Right lobe of liver (tissue), 6 donors: ENCODE data around the gene TCF15. TPM values are rescaled to one million over a fixed set of nuclear protein-coding genes. Genes with fewer than 3 reads are reported as not detected.
A peak's percentile ranks its signal among the peaks of the same experiment; 100 is the strongest.

Source experiments
- ATAC-seq, 4 donors: fragments of 200-7000 bp; cut with Tn5 transposase; one replicate each; pipeline ENCODE4 v1.9.1; 2020; ENCODE audit warnings: mild to moderate bottlenecking in 4 of 4, moderate library complexity in 4 of 4
- DNase-seq, 3 donors: peaks; one replicate each; pipeline ENCODE4 v3.0.0-alpha.2; 2020
- H3K27ac ChIP-seq, 3 donors: fragments of 200-600 bp; one replicate each; pipeline ENCODE4 v1.8.0; 2022
- H3K27me3 ChIP-seq, 2 donors: fragments of 200-600 bp; one replicate each; pipeline ENCODE4 v1.8.0; 2022
- H3K36me3 ChIP-seq, 4 donors: fragments of 200-600 bp; sonication (generic) in 1 of 4; one replicate each; pipeline versions ENCODE4 v1.5.1 to v1.8.0; 2017 to 2022; ENCODE audit warnings: control low read depth in 1 of 4
- H3K4me1 ChIP-seq, 4 donors: fragments of 200-600 bp; sonication (generic) in 1 of 4; one replicate each; pipeline versions ENCODE4 v1.5.1 to v1.8.0; 2017 to 2022; ENCODE audit warnings: control low read depth in 1 of 4
- H3K4me3 ChIP-seq, 3 donors: fragments of 200-600 bp; one replicate each; pipeline ENCODE4 v1.8.0; 2022
- H3K9me3 ChIP-seq, 4 donors: fragments of 200-600 bp; sonication (generic) in 1 of 4; one replicate each; pipeline versions ENCODE4 v1.5.1 to v1.8.0; 2017 to 2022; ENCODE audit warnings: control low read depth in 1 of 4
- POLR2A ChIP-seq: fragments of 450-650 bp; IDR thresholded peaks from one replicate; pipeline ENCODE4 v1.6.1; 2017; ENCODE audit warnings: antibody characterized with exemption, mild to moderate bottlenecking
- WGBS: methylation state at CpG from one replicate; pipeline ENCODE4 v1.1.6; 2018; ENCODE audit warnings: low coverage, low lambda C conversion rate; ENCODE audit not compliant: insufficient coverage; ENCODE audit errors: missing lambda C conversion rate; 5-methylcytosine and 5-hydroxymethylcytosine counted together
- intact Hi-C, 2 donors: fragments of 100-400 bp; cut with DNase I; formaldehyde crosslinking; loops; one replicate each; pipeline versions ENCODE4 v1.11.2 to v1.14.1; 2022
- total RNA-seq, 6 experiments: library from RNA; depleted of rRNA in 2 of 6; stranded (reverse); fragments of >200 nt in 2 of 6; fragmentation: NEBNext Ultra II Directional in 3 of 6; extraction: Animal tissue kit (Norgen Biotek cat#: 25700) in 3 of 6; gene quantifications; one replicate each; pipeline versions ENCODE4 v1.1.0 to v1.2.4, GENCODE V29; 2016 to 2023
- TF ChIP-seq, protein P1 (sequence below), 4 donors: fragments of 200-600 bp in 3 of 4; fragments of 450-650 bp in 1 of 4; IDR thresholded peaks; one replicate each; pipeline versions ENCODE4 v1.5.1 to v1.8.0; 2016 to 2022; ENCODE audit warnings: antibody characterized with exemption in 4 of 4, mild to moderate bottlenecking in 2 of 4
- donor health status: DM: no; HTN: yes; CAD: no.
- donor health status: DM: no; HTN: no; CAD: no.
- donor health status: DM: no; HTN: no; CAD: no.
- donor health status: DM: no; HTN: yes; CAD: no.
- donor health status: DM: no; HTN: yes; CAD: no.

TCF15 gene
- total RNA-seq, 6 experiments from 2014 or later = 0.33 TPM; not detected in 5

DNA sequence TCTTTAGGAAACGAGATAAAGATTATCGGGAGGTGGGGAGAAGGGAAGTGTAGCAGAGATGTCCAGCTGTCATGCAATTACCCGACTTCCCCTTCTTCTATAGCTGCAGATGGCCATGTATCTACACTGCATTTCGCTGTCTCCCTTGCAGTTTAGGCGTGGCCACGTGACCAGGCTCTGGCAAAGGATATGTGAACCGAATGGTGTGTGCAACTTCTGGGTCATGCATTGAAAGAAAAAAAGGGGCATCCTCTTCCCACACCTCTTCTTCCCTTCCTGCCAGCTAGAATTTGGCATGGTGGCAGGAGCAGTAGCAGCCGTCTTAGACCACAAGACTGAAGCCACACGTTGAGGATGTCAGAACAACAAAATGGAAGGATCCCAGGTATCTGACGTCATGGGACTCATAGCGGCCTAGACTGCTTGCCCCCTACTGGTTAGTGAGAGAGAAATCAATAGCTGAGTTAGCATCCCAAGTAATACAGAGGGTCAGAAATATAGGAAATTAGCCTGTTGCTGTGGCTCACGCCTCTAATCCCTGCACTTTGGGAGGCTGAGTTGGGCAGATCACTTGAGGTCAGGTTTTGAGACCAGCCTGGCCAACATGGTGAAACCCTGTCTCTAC, 32.8 kb downstream of the TCF15 start:
- WGBS = 29% methylated on average over 10 of the region's 12 CpGs
- peak in 2 of 4 donors; percentile 20 to 56 for ATAC-seq
- intact Hi-C loops = no loop called here

DNA sequence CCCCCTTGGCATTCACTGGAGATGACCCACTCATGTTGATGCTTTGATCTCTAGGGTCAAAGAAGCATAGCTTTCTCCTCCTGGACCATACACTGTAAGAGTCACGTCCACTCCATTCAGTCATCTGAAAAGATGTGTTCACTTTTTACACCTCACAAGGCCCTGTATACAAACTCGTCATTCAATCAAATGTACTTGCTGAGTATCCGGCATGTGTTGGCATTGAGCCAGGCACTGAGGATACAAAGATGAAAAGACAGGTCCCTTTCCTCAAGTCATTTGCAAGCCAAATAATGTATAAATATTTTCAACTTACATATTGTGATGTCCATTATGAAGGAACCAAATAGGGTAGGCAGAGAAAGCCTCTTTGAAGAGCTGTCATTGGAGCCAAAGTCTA, 34.0 kb downstream of the TCF15 start:
- intact Hi-C loops = no loop called here
- DNase-seq = no peak

More for the DNA sequence above, 32.8 kb downstream of the TCF15 start:
- no peaks in the 10 kb centered on the region for H3K27me3 ChIP-seq
- no peak for TF ChIP-seq POLR2A
- TF ChIP-seq, protein P1, sequence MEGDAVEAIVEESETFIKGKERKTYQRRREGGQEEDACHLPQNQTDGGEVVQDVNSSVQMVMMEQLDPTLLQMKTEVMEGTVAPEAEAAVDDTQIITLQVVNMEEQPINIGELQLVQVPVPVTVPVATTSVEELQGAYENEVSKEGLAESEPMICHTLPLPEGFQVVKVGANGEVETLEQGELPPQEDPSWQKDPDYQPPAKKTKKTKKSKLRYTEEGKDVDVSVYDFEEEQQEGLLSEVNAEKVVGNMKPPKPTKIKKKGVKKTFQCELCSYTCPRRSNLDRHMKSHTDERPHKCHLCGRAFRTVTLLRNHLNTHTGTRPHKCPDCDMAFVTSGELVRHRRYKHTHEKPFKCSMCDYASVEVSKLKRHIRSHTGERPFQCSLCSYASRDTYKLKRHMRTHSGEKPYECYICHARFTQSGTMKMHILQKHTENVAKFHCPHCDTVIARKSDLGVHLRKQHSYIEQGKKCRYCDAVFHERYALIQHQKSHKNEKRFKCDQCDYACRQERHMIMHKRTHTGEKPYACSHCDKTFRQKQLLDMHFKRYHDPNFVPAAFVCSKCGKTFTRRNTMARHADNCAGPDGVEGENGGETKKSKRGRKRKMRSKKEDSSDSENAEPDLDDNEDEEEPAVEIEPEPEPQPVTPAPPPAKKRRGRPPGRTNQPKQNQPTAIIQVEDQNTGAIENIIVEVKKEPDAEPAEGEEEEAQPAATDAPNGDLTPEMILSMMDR (IDR thresholded peaks at IDR 0.05) = no peak
- H3K4me3 ChIP-seq = no peak overlapping the region
- H3K4me1 ChIP-seq = no peaks in the 10 kb centered on the region
- no peaks in the 10 kb centered on the region for H3K9me3 ChIP-seq
- H3K27ac ChIP-seq = no peak overlapping the region
- DNase-seq = no peak
- H3K36me3 ChIP-seq = no peaks in the 10 kb centered on the region

GRCh38 chr20:575230-575629, 34.9 kb downstream of the TCF15 start:
- H3K27me3 ChIP-seq = no peaks in the 10 kb centered on the region
- 55% methylated on average over 2 of the region's 3 CpGs for WGBS
- no peak overlapping the region for H3K27ac ChIP-seq
- ATAC-seq (no peak), DNase-seq (no peak)
- H3K4me3 ChIP-seq = no peak overlapping the region
- H3K9me3 ChIP-seq = no peaks in the 10 kb centered on the region
- TF ChIP-seq, protein P1 (IDR thresholded peaks at IDR 0.05) = no peak
- TF ChIP-seq POLR2A = no peak
- intact Hi-C loops = no loop called here
- no peaks in the 10 kb centered on the region for H3K4me1 ChIP-seq
- H3K36me3 ChIP-seq = no peaks in the 10 kb centered on the region

More for the DNA sequence above, 34.0 kb downstream of the TCF15 start:
- Histone ChIP-seq H3K27me3 (no peaks in the 10 kb centered on the region), H3K9me3 (no peaks in the 10 kb centered on the region), H3K36me3 (no peaks in the 10 kb centered on the region), H3K4me1 (no peaks in the 10 kb centered on the region), H3K4me3 (no peak overlapping the region), H3K27ac (no peak overlapping the region)
- WGBS = 61% methylated on average over 3 of the region's 3 CpGs
- no peak for ATAC-seq
- TF ChIP-seq POLR2A = no peak
- TF ChIP-seq, protein P1 (IDR thresholded peaks at IDR 0.05) = no peak

- intact Hi-C loops = no loop called here
- WGBS = 25% methylated on average over 12 of the region's 15 CpGs
- peak in 3 of 4 donors; percentile 32 to 60 (median 36) for ATAC-seq
Measured at GRCh38 chr20:574297-574942, 35.7 kb downstream of the TCF15 start.

More at GRCh38 chr20:574297-574942, 35.7 kb downstream of the TCF15 start:
- TF ChIP-seq, protein P1 (IDR thresholded peaks at IDR 0.05) = no peak
- TF ChIP-seq POLR2A = no peak
- H3K27me3 ChIP-seq = no peaks in the 10 kb centered on the region
- no peak overlapping the region for H3K27ac ChIP-seq
- no peaks in the 10 kb centered on the region for H3K9me3 ChIP-seq
- DNase-seq = no peak
- H3K36me3 ChIP-seq = no peaks in the 10 kb centered on the region
- no peak overlapping the region for H3K4me3 ChIP-seq
- no peaks in the 10 kb centered on the region for H3K4me1 ChIP-seq
